Colonic mucosa (tissue), 4 donors: ENCODE results near the gene CHRDL1. TPM values are rescaled to one million over a fixed set of nuclear protein-coding genes. Genes with fewer than 3 reads are reported as not detected.

Experiments used
- DNase-seq: peaks from one replicate; pipeline ENCODE4 v3.0.0-alpha.2; 2020
- H3K27ac ChIP-seq: fragments of 200-600 bp; one replicate; pipeline ENCODE4 v1.8.0; 2021
- H3K27me3 ChIP-seq: fragments of 200-600 bp; one replicate; pipeline ENCODE4 v1.8.0; 2021
- H3K36me3 ChIP-seq: fragments of 200-600 bp; one replicate; pipeline ENCODE4 v1.8.0; 2021
- H3K4me1 ChIP-seq: fragments of 200-600 bp; one replicate; pipeline ENCODE4 v1.8.0; 2021; ENCODE audit warnings: mild to moderate bottlenecking
- H3K4me3 ChIP-seq: fragments of 200-600 bp; one replicate; pipeline ENCODE4 v1.8.0; 2021
- H3K9ac ChIP-seq, 2 donors: one replicate each; pipeline ENCODE4 v1.7.0; 2013; ENCODE audit warnings: control low read depth in 2 of 2, low read depth in 2 of 2, low read length in 2 of 2
- H3K9me3 ChIP-seq: fragments of 200-600 bp; one replicate; pipeline ENCODE4 v1.8.0; 2021
- CTCF ChIP-seq: fragments of 200-600 bp; IDR thresholded peaks from one replicate; pipeline ENCODE4 v1.8.0; 2022; ENCODE audit warnings: antibody characterized with exemption, mild to moderate bottlenecking
- intact Hi-C: fragments of 100-400 bp; cut with DNase I; formaldehyde crosslinking; loops from one replicate; pipeline ENCODE4 v1.14.1; 2022
- total RNA-seq, 2 donors: library from RNA; stranded (reverse); fragmentation: NEBNext Ultra II Directional in 1 of 2; extraction: Animal tissue kit (Norgen Biotek cat#: 25700) in 1 of 2; gene quantifications; one replicate each; pipeline ENCODE4 v1.2.1, GENCODE V29; 2021
- donor health status: healthy.
- donor health status: DM: no; HTN: no; CAD: no.
- donor health status: DM: no; HTN: no; CAD: no.

The CHRDL1 gene
- total RNA-seq, 2 donors from 2014 or later: 2.2 to 18.3 TPM

- no peak for DNase-seq
- no peaks in the 10 kb centered on the region for H3K36me3 ChIP-seq
- no peak overlapping the region for H3K9ac ChIP-seq
- H3K27me3 ChIP-seq: no peaks in the 10 kb centered on the region
- H3K4me1 ChIP-seq: no peaks in the 10 kb centered on the region
- intact Hi-C loops: no loop called here
- H3K4me3 ChIP-seq: no peak overlapping the region
- no peak for TF ChIP-seq CTCF
- H3K9me3 ChIP-seq: no peaks in the 10 kb centered on the region
- no peak overlapping the region for H3K27ac ChIP-seq
Measured at GRCh38 chrX:110732266-110732665, 63.4 kb downstream of the CHRDL1 start.

- no peaks in the 10 kb centered on the region for H3K4me1 ChIP-seq
Measured at GRCh38 chrX:110723844-110724243, 71.8 kb downstream of the CHRDL1 start.

GRCh38 chrX:110722135-110722534 is 73.5 kb downstream of the CHRDL1 start:
- intact Hi-C loops: no loop called here
- Histone ChIP-seq H3K4me1 (no peaks in the 10 kb centered on the region), H3K36me3 (no peaks in the 10 kb centered on the region), H3K9me3 (no peaks in the 10 kb centered on the region), H3K4me3 (no peak overlapping the region), H3K9ac (no peak overlapping the region), H3K27ac (no peak overlapping the region), H3K27me3 (no peaks in the 10 kb centered on the region)
- no peak for DNase-seq
- no peak for TF ChIP-seq CTCF

More at GRCh38 chrX:110723844-110724243, 71.8 kb downstream of the CHRDL1 start:
- Histone ChIP-seq H3K4me3 (no peak overlapping the region), H3K27ac (no peak overlapping the region), H3K9me3 (no peaks in the 10 kb centered on the region), H3K27me3 (no peaks in the 10 kb centered on the region), H3K9ac (no peak overlapping the region), H3K36me3 (no peaks in the 10 kb centered on the region)
- DNase-seq: no peak
- intact Hi-C loops: no loop called here
- no peak for TF ChIP-seq CTCF

- Histone ChIP-seq H3K36me3 (no peaks in the 10 kb centered on the region), H3K27ac (no peak overlapping the region), H3K9me3 (no peaks in the 10 kb centered on the region), H3K4me1 (no peaks in the 10 kb centered on the region), H3K4me3 (no peak overlapping the region), H3K27me3 (no peaks in the 10 kb centered on the region), H3K9ac (no peak overlapping the region)
- TF ChIP-seq CTCF: no peak
- intact Hi-C loops: no loop called here
- no peak for DNase-seq
Measured at GRCh38 chrX:110713666-110714065, 82.0 kb downstream of the CHRDL1 start.

GRCh38 chrX:110706446-110706845 is 89.2 kb downstream of the CHRDL1 start:
- Histone ChIP-seq H3K36me3 (no peaks in the 10 kb centered on the region), H3K9ac (no peak overlapping the region), H3K9me3 (no peaks in the 10 kb centered on the region), H3K27ac (no peak overlapping the region), H3K4me3 (no peak overlapping the region), H3K4me1 (no peaks in the 10 kb centered on the region), H3K27me3 (no peaks in the 10 kb centered on the region)
- TF ChIP-seq CTCF: no peak
- DNase-seq: no peak
- intact Hi-C loops: no loop called here

- intact Hi-C loops: no loop called here
- no peaks in the 10 kb centered on the region for H3K4me1 ChIP-seq
- DNase-seq: no peak
- H3K9me3 ChIP-seq: no peaks in the 10 kb centered on the region
- no peaks in the 10 kb centered on the region for H3K27me3 ChIP-seq
- no peaks in the 10 kb centered on the region for H3K36me3 ChIP-seq
- no peak overlapping the region for H3K27ac ChIP-seq
- TF ChIP-seq CTCF: no peak
- H3K9ac ChIP-seq: no peak overlapping the region
- no peak overlapping the region for H3K4me3 ChIP-seq
Measured at GRCh38 chrX:110703641-110704040, 92.0 kb downstream of the CHRDL1 start.
